GM23338 (cell line): ENCODE results near the gene DTNB. TPM values are rescaled to one million over a fixed set of nuclear protein-coding genes. Genes with fewer than 3 reads are reported as not detected.
A peak's percentile ranks its signal among the peaks of the same experiment; 100 is the strongest.

ENCODE experiments used
- ATAC-seq: fragments of 200-7000 bp; cut with Tn5 transposase; 3 replicates; pipeline ENCODE4 v1.9.1; 2020
- DNase-seq: peaks from one replicate; pipeline ENCODE4 v3.0.0-alpha.2; 2015; ENCODE audit warnings: low spot score
- H2AFZ ChIP-seq: fragments of 200-600 bp; sonication (generic); 2 replicates; pipeline ENCODE4 v1.8.0; 2016; ENCODE audit warnings: antibody characterized with exemption, mild to moderate bottlenecking, moderate library complexity
- H3F3A ChIP-seq: fragments of 200-600 bp; sonication (generic); replicated peaks from 2 replicates; pipeline ENCODE4 v1.8.0; 2017; ENCODE audit warnings: antibody characterized with exemption, mixed run types, low read depth
- H3K27ac ChIP-seq: fragments of 200-600 bp; sonication (generic); 2 replicates; pipeline ENCODE4 v1.6.1; 2016; ENCODE audit warnings: low read depth
- H3K27me3 ChIP-seq: fragments of 200-600 bp; sonication (generic); 2 replicates; pipeline ENCODE4 v1.8.0; 2016; ENCODE audit warnings: mild to moderate bottlenecking, mixed run types, moderate library complexity; ENCODE audit not compliant: insufficient read depth
- H3K36me3 ChIP-seq: fragments of 200-600 bp; sonication (generic); 2 replicates; pipeline ENCODE4 v1.8.0; 2016; ENCODE audit warnings: mild to moderate bottlenecking; ENCODE audit not compliant: insufficient read depth
- H3K4me1 ChIP-seq: fragments of 200-600 bp; sonication (generic); 2 replicates; pipeline ENCODE4 v1.8.0; 2016; ENCODE audit warnings: mild to moderate bottlenecking, moderate library complexity; ENCODE audit not compliant: insufficient read depth
- H3K4me2 ChIP-seq: fragments of 200-600 bp; sonication (generic); 2 replicates; pipeline ENCODE4 v1.7.1; 2017; ENCODE audit warnings: mixed run types
- H3K4me3 ChIP-seq: fragments of 200-600 bp; sonication (generic); 2 replicates; pipeline ENCODE4 v1.6.1; 2016; ENCODE audit warnings: mixed run types
- H3K79me2 ChIP-seq: fragments of 200-600 bp; sonication (generic); replicated peaks from 2 replicates; pipeline ENCODE4 v1.8.0; 2017; ENCODE audit warnings: mild to moderate bottlenecking; ENCODE audit not compliant: insufficient read depth
- H3K9me2 ChIP-seq: fragments of 200-600 bp; sonication (generic); 2 replicates; pipeline ENCODE4 v1.8.0; 2017; ENCODE audit not compliant: insufficient read depth
- H4K20me1 ChIP-seq: fragments of 200-600 bp; sonication (generic); replicated peaks from 2 replicates; pipeline ENCODE4 v1.8.0; 2017; ENCODE audit warnings: mild to moderate bottlenecking; ENCODE audit not compliant: insufficient read depth
- H3K27ac Mint-ChIP-seq: 2 replicates; pipeline ENCODE4 v1.8.0; 2020; ENCODE audit warnings: inconsistent platforms, mild to moderate bottlenecking, moderate library complexity, mixed read lengths
- H3K27me3 Mint-ChIP-seq: 3 replicates; pipeline ENCODE4 v1.8.0; 2022; ENCODE audit warnings: low read depth, mild to moderate bottlenecking, moderate library complexity, mixed read lengths, inconsistent platforms; ENCODE audit not compliant: insufficient read depth, poor library complexity
- H3K36me3 Mint-ChIP-seq: 3 replicates; pipeline ENCODE4 v1.8.0; 2021; ENCODE audit warnings: low read depth, mild to moderate bottlenecking, inconsistent platforms, moderate library complexity, mixed read lengths
- H3K4me1 Mint-ChIP-seq: 3 replicates; pipeline ENCODE4 v1.8.0; 2020; ENCODE audit warnings: mild to moderate bottlenecking, inconsistent platforms, mixed read lengths
- H3K4me3 Mint-ChIP-seq: 3 replicates; pipeline ENCODE4 v1.8.0; 2021; ENCODE audit warnings: moderate library complexity, mild to moderate bottlenecking, inconsistent platforms, mixed read lengths
- H3K9me3 Mint-ChIP-seq: 3 replicates; pipeline ENCODE4 v1.8.0; 2020; ENCODE audit warnings: moderate library complexity, mild to moderate bottlenecking, inconsistent platforms, mixed read lengths
- CREB1 ChIP-seq: fragments of 250-450 bp; sonication (Bioruptor Pico); IDR thresholded peaks from 2 replicates; pipeline ENCODE4 v1.5.0; 2020; ENCODE audit warnings: low read depth, mild to moderate bottlenecking, moderate library complexity
- CTCF ChIP-seq, 2 experiments: fragments of 200-600 bp in 1 of 2; sonication (generic) in 1 of 2; conservative IDR thresholded peaks; 2 replicates each; pipeline versions ENCODE4 v1.5.1 to v1.6.1; 2016 to 2017; ENCODE audit warnings: antibody characterized with exemption in 2 of 2, low read depth in 2 of 2, mild to moderate bottlenecking in 2 of 2, moderate library complexity in 1 of 2
- ETS1 ChIP-seq: IDR thresholded peaks from 2 replicates; pipeline ENCODE4 v1.6.1; 2016; ENCODE audit warnings: antibody characterized with exemption
- EZH2 ChIP-seq: fragments of 200-600 bp; sonication (generic); IDR thresholded peaks from one replicate; pipeline ENCODE4 v1.8.0; 2017; ENCODE audit warnings: antibody characterized with exemption, mild to moderate bottlenecking, low read depth; ENCODE audit not compliant: unreplicated experiment
- EZH2phosphoT487 ChIP-seq: fragments of 200-600 bp; sonication (generic); IDR thresholded peaks from one replicate; pipeline ENCODE4 v1.8.1; 2018; ENCODE audit warnings: antibody characterized with exemption; ENCODE audit not compliant: unreplicated experiment
- JUNB ChIP-seq: IDR thresholded peaks from one replicate; pipeline ENCODE4 v1.6.1; 2016; ENCODE audit warnings: antibody characterized with exemption; ENCODE audit not compliant: unreplicated experiment
- NANOG ChIP-seq: IDR thresholded peaks from 2 replicates; pipeline ENCODE4 v1.6.1; 2016; ENCODE audit warnings: antibody characterized with exemption, borderline replicate concordance
- POLR2AphosphoS5 ChIP-seq: IDR thresholded peaks from 2 replicates; pipeline ENCODE4 v1.6.1; 2016; ENCODE audit warnings: antibody characterized with exemption, low read depth
- REST ChIP-seq: IDR thresholded peaks from one replicate; pipeline ENCODE4 v1.6.1; 2018; ENCODE audit warnings: antibody characterized with exemption; ENCODE audit not compliant: unreplicated experiment
- STAT1 ChIP-seq: IDR thresholded peaks from one replicate; pipeline ENCODE4 v1.6.1; 2016; ENCODE audit warnings: antibody characterized with exemption; ENCODE audit not compliant: unreplicated experiment
- ZNF114 ChIP-seq: fragments of 250-450 bp; sonication (Bioruptor Pico); IDR thresholded peaks from 2 replicates; pipeline ENCODE4 v1.5.0; 2020; ENCODE audit warnings: mild to moderate bottlenecking, moderate library complexity
- ZNF331 ChIP-seq: fragments of 250-450 bp; sonication (Bioruptor Pico); IDR thresholded peaks from 2 replicates; pipeline ENCODE4 v1.5.0; 2020; ENCODE audit warnings: low read depth, mild to moderate bottlenecking, moderate library complexity
- polyA plus RNA-seq: library from polyadenylated mRNA; unstranded; fragments of >200 nt; fragmentation: Nextera tagmentation; extraction: Ambion mirVana; gene quantifications from 2 replicates; pipeline ENCODE4 v1.2.1, GENCODE V29; 2016
- total RNA-seq: library from RNA; depleted of rRNA; stranded (reverse); fragments of >200 nt; shearing (Covaris generic); gene quantifications from 2 replicates; pipeline ENCODE4 v1.2.3, GENCODE V29; 2014
- TF ChIP-seq, protein P1 (sequence below): fragments of 250-450 bp; sonication (Bioruptor Pico); IDR thresholded peaks from 2 replicates; pipeline ENCODE4 v1.5.0; 2020; ENCODE audit warnings: mild to moderate bottlenecking, moderate library complexity

The DTNB gene
- total and polyA plus RNA-seq, 2 experiments from 2014 or later, result 22.1 to 29.4 TPM

DNA sequence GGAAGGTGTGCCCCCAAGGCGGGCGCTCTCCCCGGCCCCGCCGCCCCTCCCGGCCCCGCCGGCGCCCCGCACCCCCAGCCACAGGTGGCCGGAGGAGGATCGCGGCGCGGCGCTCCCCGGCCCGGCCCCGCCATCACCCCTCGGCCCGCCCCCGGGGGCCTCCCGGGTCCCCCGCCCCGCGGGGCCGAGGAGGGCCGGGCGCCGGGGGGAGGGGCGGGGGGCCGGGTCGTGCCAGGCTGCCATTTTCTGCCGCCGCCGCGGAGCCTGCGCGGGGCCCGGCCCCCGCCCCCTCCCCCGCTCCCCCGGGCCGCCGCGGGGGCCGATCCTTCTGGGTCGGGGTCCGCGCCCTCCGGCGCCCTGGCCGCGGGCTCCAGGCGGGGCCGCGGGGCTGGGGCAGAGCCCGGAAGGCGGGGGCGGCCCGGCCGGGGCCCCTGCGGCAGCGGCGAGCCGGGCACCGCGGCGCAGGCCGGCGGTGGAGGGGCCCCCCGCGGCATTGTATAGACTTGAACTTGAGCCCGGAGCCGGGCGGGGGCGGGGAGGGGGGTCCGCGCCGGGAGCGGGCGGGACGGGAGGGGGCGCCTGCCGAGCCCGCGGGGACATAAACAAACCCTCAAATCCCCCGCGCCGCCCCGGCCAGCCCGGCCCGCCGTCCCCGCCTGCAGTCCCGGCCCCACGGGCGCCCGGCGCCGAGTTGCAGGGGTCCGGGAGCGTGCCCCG is 332.2 kb downstream of the DTNB start:
- no peak overlapping the region for H3K4me3 Mint-ChIP-seq
- peaks cover 38% of the 10 kb centered on the region for H3K4me1 Mint-ChIP-seq
- H2AFZ ChIP-seq, result no peak overlapping the region
- H3K27ac Mint-ChIP-seq, result no peak overlapping the region
- no peak for ATAC-seq
- H3K36me3 Mint-ChIP-seq, result no peaks in the 10 kb centered on the region
- H3K36me3 ChIP-seq, result no peaks in the 10 kb centered on the region
- H3K27ac ChIP-seq, result no peak overlapping the region
- TF ChIP-seq ZNF331 (CRISPR knock-in tag), result no peak
- no peak for TF ChIP-seq CTCF (conservative IDR thresholded peaks at IDR 0.05; ENCODE audit: low read depth in 2 of 2)
- no peak for TF ChIP-seq STAT1
- TF ChIP-seq, protein P1, sequence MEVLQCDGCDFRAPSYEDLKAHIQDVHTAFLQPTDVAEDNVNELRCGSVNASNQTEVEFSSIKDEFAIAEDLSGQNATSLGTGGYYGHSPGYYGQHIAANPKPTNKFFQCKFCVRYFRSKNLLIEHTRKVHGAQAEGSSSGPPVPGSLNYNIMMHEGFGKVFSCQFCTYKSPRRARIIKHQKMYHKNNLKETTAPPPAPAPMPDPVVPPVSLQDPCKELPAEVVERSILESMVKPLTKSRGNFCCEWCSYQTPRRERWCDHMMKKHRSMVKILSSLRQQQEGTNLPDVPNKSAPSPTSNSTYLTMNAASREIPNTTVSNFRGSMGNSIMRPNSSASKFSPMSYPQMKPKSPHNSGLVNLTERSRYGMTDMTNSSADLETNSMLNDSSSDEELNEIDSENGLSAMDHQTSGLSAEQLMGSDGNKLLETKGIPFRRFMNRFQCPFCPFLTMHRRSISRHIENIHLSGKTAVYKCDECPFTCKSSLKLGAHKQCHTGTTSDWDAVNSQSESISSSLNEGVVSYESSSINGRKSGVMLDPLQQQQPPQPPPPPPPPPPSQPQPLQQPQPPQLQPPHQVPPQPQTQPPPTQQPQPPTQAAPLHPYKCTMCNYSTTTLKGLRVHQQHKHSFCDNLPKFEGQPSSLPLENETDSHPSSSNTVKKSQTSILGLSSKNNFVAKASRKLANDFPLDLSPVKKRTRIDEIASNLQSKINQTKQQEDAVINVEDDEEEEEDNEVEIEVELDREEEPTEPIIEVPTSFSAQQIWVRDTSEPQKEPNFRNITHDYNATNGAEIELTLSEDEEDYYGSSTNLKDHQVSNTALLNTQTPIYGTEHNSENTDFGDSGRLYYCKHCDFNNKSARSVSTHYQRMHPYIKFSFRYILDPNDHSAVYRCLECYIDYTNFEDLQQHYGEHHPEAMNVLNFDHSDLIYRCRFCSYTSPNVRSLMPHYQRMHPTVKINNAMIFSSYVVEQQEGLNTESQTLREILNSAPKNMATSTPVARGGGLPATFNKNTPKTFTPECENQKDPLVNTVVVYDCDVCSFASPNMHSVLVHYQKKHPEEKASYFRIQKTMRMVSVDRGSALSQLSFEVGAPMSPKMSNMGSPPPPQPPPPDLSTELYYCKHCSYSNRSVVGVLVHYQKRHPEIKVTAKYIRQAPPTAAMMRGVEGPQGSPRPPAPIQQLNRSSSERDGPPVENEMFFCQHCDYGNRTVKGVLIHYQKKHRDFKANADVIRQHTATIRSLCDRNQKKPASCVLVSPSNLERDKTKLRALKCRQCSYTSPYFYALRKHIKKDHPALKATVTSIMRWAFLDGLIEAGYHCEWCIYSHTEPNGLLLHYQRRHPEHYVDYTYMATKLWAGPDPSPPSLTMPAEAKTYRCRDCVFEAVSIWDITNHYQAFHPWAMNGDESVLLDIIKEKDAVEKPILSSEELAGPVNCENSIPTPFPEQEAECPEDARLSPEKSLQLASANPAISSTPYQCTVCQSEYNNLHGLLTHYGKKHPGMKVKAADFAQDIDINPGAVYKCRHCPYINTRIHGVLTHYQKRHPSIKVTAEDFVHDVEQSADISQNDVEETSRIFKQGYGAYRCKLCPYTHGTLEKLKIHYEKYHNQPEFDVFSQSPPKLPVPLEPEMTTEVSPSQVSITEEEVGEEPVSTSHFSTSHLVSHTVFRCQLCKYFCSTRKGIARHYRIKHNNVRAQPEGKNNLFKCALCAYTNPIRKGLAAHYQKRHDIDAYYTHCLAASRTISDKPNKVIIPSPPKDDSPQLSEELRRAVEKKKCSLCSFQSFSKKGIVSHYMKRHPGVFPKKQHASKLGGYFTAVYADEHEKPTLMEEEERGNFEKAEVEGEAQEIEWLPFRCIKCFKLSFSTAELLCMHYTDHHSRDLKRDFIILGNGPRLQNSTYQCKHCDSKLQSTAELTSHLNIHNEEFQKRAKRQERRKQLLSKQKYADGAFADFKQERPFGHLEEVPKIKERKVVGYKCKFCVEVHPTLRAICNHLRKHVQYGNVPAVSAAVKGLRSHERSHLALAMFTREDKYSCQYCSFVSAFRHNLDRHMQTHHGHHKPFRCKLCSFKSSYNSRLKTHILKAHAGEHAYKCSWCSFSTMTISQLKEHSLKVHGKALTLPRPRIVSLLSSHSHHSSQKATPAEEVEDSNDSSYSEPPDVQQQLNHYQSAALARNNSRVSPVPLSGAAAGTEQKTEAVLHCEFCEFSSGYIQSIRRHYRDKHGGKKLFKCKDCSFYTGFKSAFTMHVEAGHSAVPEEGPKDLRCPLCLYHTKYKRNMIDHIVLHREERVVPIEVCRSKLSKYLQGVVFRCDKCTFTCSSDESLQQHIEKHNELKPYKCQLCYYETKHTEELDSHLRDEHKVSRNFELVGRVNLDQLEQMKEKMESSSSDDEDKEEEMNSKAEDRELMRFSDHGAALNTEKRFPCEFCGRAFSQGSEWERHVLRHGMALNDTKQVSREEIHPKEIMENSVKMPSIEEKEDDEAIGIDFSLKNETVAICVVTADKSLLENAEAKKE (CRISPR knock-in tag), result no peak
- no peak for TF ChIP-seq JUNB
- no peak for TF ChIP-seq ZNF114 (CRISPR knock-in tag)
- TF ChIP-seq NANOG, result no peak
- no peak for TF ChIP-seq POLR2AphosphoS5
- TF ChIP-seq REST, result no peak
- TF ChIP-seq EZH2phosphoT487, result no peak
- no peak for TF ChIP-seq CREB1 (CRISPR knock-in tag)
- no peak for TF ChIP-seq EZH2
- no peak for TF ChIP-seq ETS1
- peaks cover 17% of the 10 kb centered on the region; the same call in 1 of the 2 replicates for H3F3A ChIP-seq
- 0 out of 2 replicates have a peak, but pooled peaks cover 3% of the 10 kb centered on the region for H3K79me2 ChIP-seq
- H3K27me3 ChIP-seq, result peaks cover 18% of the 10 kb centered on the region
- H3K4me2 ChIP-seq, result no peak overlapping the region
- DNase-seq, result no peak
- H3K27me3 Mint-ChIP-seq, result peaks cover 16% of the 10 kb centered on the region
- H3K4me1 ChIP-seq, result peaks cover 16% of the 10 kb centered on the region; the same call in 1 of the 2 replicates
- H3K9me3 Mint-ChIP-seq, result no peaks in the 10 kb centered on the region
- H3K4me3 ChIP-seq, result peak overlapping the region; percentile 66; the same call in 1 of the 2 replicates
- no peaks in the 10 kb centered on the region for H4K20me1 ChIP-seq
- H3K9me2 ChIP-seq, result no peaks in the 10 kb centered on the region
